GM23338 (cell line): ENCODE measurements around the gene CCDC120.

Experiments
- CTCF ChIP-seq, 2 experiments: fragments of 200-600 bp in 1 of 2; sonication (generic) in 1 of 2; conservative IDR thresholded peaks; 2 replicates each; pipeline versions ENCODE4 v1.5.1 to v1.6.1; 2016 to 2017; ENCODE audit warnings: antibody characterized with exemption in 2 of 2, low read depth in 2 of 2, mild to moderate bottlenecking in 2 of 2, moderate library complexity in 1 of 2
- EZH2 ChIP-seq: fragments of 200-600 bp; sonication (generic); IDR thresholded peaks from one replicate; pipeline ENCODE4 v1.8.0; 2017; ENCODE audit warnings: antibody characterized with exemption, mild to moderate bottlenecking, low read depth; ENCODE audit not compliant: unreplicated experiment
- JUNB ChIP-seq: IDR thresholded peaks from one replicate; pipeline ENCODE4 v1.6.1; 2016; ENCODE audit warnings: antibody characterized with exemption; ENCODE audit not compliant: unreplicated experiment
- POLR2AphosphoS5 ChIP-seq: IDR thresholded peaks from 2 replicates; pipeline ENCODE4 v1.6.1; 2016; ENCODE audit warnings: antibody characterized with exemption, low read depth
- REST ChIP-seq: IDR thresholded peaks from one replicate; pipeline ENCODE4 v1.6.1; 2018; ENCODE audit warnings: antibody characterized with exemption; ENCODE audit not compliant: unreplicated experiment

- TF ChIP-seq CTCF (conservative IDR thresholded peaks at IDR 0.05; ENCODE audit: low read depth in 2 of 2) (no peak), REST (no peak), EZH2 (no peak), JUNB (no peak), POLR2AphosphoS5 (peak; percentile 79)
Measured at GRCh38 chrX:49100704-49101628, 42.2 kb downstream of the CCDC120 start.
